Brain microvascular endothelial cell (primary cell): ENCODE results near the gene CCDC80.
A peak's percentile ranks its signal among the peaks of the same experiment; 100 is the strongest.

Experiments
- DNase-seq: peaks from one replicate; pipeline ENCODE4 v3.0.0-alpha.2; 2020
- H3K27ac ChIP-seq: fragments of 250-450 bp; sonication (Bioruptor Pico); 2 replicates; pipeline ENCODE4 v1.5.1; 2020; ENCODE audit warnings: mild to moderate bottlenecking, moderate library complexity
- H3K27me3 ChIP-seq: fragments of 250-450 bp; sonication (Bioruptor Pico); replicated peaks from 2 replicates; pipeline ENCODE4 v1.5.1; 2020; ENCODE audit warnings: mild to moderate bottlenecking
- H3K36me3 ChIP-seq: fragments of 250-450 bp; sonication (Bioruptor Pico); replicated peaks from 2 replicates; pipeline ENCODE4 v1.5.1; 2020; ENCODE audit warnings: mild to moderate bottlenecking
- H3K4me3 ChIP-seq: 2 replicates; pipeline ENCODE4 v1.5.1; 2011; ENCODE audit warnings: low read depth, mild to moderate bottlenecking, control low read depth, low read length, moderate library complexity
- CTCF ChIP-seq: IDR thresholded peaks from 2 replicates; pipeline ENCODE4 v1.5.1; 2011; ENCODE audit warnings: low read depth, mild to moderate bottlenecking, moderate library complexity, low read length, control low read depth, inconsistent platforms; ENCODE audit errors: missing control alignments
- in situ Hi-C: cut with HindIII; loops from 2 replicates; pipeline ENCODE4 v1.10.0; 2017; ENCODE audit warnings: low sequenced_read_pairs, low pct_ligation_motif_present

CCDC80 gene

GRCh38 chr3:112561734-112562529 lies 79.0 kb downstream of the CCDC80 start, which contains the start of the genes ATG3 and SLC35A5:
TSS of gene ATG3 (minus strand) at chr3:112561962. CDS start at chr3:112561528, 434 bp downstream.
TSS of gene SLC35A5 (plus strand) at chr3:112562045. CDS start at chr3:112563404, 1,359 bp downstream.
- DNase-seq: peak; percentile 98
- Histone ChIP-seq H3K4me3 (peak within 1 kb of the TSS; percentile 80), H3K27ac (peak within 1 kb of the TSS; percentile 94), H3K27me3 (no peaks in the 10 kb centered on the region), H3K36me3 (no peaks in the 10 kb centered on the region)
- TF ChIP-seq CTCF: peak; percentile 3
- in situ Hi-C loops: no loop called here

- peak overlapping the region; percentile 80 for H3K4me3 ChIP-seq
- no peaks in the 10 kb centered on the region for H3K36me3 ChIP-seq
- H3K27ac ChIP-seq: peak overlapping the region; percentile 94
- in situ Hi-C loops: no loop called here
- no peak for TF ChIP-seq CTCF
- DNase-seq: no peak
- no peaks in the 10 kb centered on the region for H3K27me3 ChIP-seq
Measured at GRCh38 chr3:112561484-112561733, 79.5 kb downstream of the CCDC80 start.

- Histone ChIP-seq H3K27me3 (no peaks in the 10 kb centered on the region), H3K27ac (peak overlapping the region; percentile 94), H3K4me3 (peak overlapping the region; percentile 80), H3K36me3 (no peaks in the 10 kb centered on the region)
- peak; percentile 80 for DNase-seq
- in situ Hi-C loops: no loop called here
- no peak for TF ChIP-seq CTCF
Measured at GRCh38 chr3:112560721-112561483, 80.0 kb downstream of the CCDC80 start.

- H3K27me3 ChIP-seq: no peaks in the 10 kb centered on the region
- in situ Hi-C loops: no loop called here
- no peak for TF ChIP-seq CTCF
- H3K27ac ChIP-seq: no peak overlapping the region
- no peaks in the 10 kb centered on the region for H3K36me3 ChIP-seq
- DNase-seq: no peak
- peak overlapping the region; percentile 80 for H3K4me3 ChIP-seq
Measured at GRCh38 chr3:112560307-112560706, 80.6 kb downstream of the CCDC80 start.

- TF ChIP-seq CTCF: no peak
- Histone ChIP-seq H3K27ac (no peak overlapping the region), H3K27me3 (no peaks in the 10 kb centered on the region), H3K4me3 (no peak overlapping the region), H3K36me3 (no peaks in the 10 kb centered on the region)
- no peak for DNase-seq
- in situ Hi-C loops: no loop called here
Measured at GRCh38 chr3:112557976-112558375, 83.0 kb downstream of the CCDC80 start.
